ENCODE data around the gene S100A8.
"Not testable (repeated sequence)": the region's sequence is repeated elsewhere in the genome, so short reads cannot be mapped to it uniquely, and the experiment has no call there.

S100A8 gene

GRCh38 chr1:153415850-153416570, 25.1 kb upstream of the S100A8 start, which contains the start of gene S100A7A:
Gene S100A7A (plus strand): TSS chr1:153416520. CDS start chr1:153418083, 1,563 bp downstream.
- no peak for DNase-seq

- DNase-seq = not testable (repeated sequence)
Observed at GRCh38 chr1:153413961-153414360, 23.1 kb upstream of the S100A8 start.

GRCh38 chr1:153407274-153407673, 16.4 kb upstream of the S100A8 start:
- not testable (repeated sequence) for DNase-seq

- DNase-seq = not testable (repeated sequence)
Observed at GRCh38 chr1:153405825-153406599, 15.1 kb upstream of the S100A8 start.

- DNase-seq = peak; percentile 24
Observed at GRCh38 chr1:153404768-153405167, 13.9 kb upstream of the S100A8 start.

GRCh38 chr1:153404086-153404635, 13.3 kb upstream of the S100A8 start:
- DNase-seq = no peak

GRCh38 chr1:153403421-153404085, 12.7 kb upstream of the S100A8 start:
- DNase-seq = no peak

- DNase-seq = no peak
Observed at GRCh38 chr1:153402226-153402625, 11.4 kb upstream of the S100A8 start.

GRCh38 chr1:153401461-153401860, 10.6 kb upstream of the S100A8 start:
- DNase-seq = no peak

GRCh38 chr1:153400244-153400643, 9.4 kb upstream of the S100A8 start:
- DNase-seq = no peak

- DNase-seq = no peak
Observed at GRCh38 chr1:153399401-153400055, 8.7 kb upstream of the S100A8 start.

GRCh38 chr1:153397924-153398651, 7.2 kb upstream of the S100A8 start:
- DNase-seq = no peak

- DNase-seq = no peak
Observed at GRCh38 chr1:153397051-153397923, 6.4 kb upstream of the S100A8 start.

GRCh38 chr1:153396461-153396860, 5.6 kb upstream of the S100A8 start:
- DNase-seq = no peak

- DNase-seq = no peak
Observed at GRCh38 chr1:153395776-153396175, 4.9 kb upstream of the S100A8 start.

- no peak for DNase-seq
Observed at GRCh38 chr1:153395136-153395685, 4.3 kb upstream of the S100A8 start.

GRCh38 chr1:153394391-153394790, 3.5 kb upstream of the S100A8 start:
- no peak for DNase-seq

GRCh38 chr1:153393926-153394325, 3.1 kb upstream of the S100A8 start:
- no peak for DNase-seq

GRCh38 chr1:153392822-153393221, 1.9 kb upstream of the S100A8 start:
- DNase-seq = no peak

GRCh38 chr1:153392258-153392657, 1.4 kb upstream of the S100A8 start:
- no peak for DNase-seq
